Right hindlimb (tissue), 1 donor: Measurements from ENCODE around the gene EXT2.
A peak's percentile ranks its signal among the peaks of the same experiment; 100 is the strongest.

ENCODE experiments used
- DNase-seq: peaks from one replicate; pipeline ENCODE4 v3.0.0-alpha.2; 2018

The EXT2 gene

GRCh38 chr11:44207292-44207691 lies 111.8 kb downstream of the EXT2 start:
- no peak for DNase-seq

- no peak for DNase-seq
Observed at GRCh38 chr11:44208976-44209603, 113.6 kb downstream of the EXT2 start.

GRCh38 chr11:44212128-44212527 lies 116.7 kb downstream of the EXT2 start:
- DNase-seq = no peak

DNA sequence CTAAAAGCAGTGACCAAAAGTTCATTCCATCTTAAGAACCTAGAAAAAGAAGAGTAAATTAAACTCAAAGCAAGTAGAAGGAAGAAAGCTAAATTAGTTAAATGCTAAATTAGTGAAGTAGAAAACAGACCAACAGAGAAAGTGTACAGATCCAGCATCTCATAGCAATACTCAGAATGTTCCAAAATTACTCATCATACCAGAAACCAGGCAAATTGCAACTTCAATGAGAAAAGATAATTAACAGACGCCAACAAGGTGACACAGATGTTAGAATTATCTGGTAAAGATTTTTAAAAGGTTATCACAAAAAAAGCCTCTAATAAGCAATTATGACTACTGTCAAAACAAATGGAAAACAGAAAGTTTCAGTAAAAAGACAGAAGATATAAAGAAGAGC lies 117.7 kb downstream of the EXT2 start:
- DNase-seq = no peak

DNA sequence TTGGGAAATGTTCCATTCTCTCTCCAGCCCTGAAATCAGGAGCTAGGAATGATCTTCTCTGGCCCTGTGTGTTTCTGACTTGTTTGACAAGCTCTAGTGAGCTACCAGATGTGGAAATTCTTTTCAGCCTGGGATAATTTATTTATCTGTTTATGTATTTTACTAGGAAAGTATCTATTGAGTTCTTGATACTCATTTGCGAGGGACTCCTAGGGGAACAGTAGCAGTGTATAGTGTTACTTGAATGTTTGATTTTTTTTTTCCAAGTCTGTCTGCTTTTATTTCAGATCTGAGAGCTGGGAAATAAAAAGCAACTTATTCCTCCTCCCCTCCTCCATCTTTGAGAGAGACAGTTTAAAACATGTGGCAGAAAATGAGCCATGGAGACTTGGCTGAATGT lies 122.0 kb downstream of the EXT2 start:
- DNase-seq = no peak

- no peak for DNase-seq
Observed at GRCh38 chr11:44219830-44220796, 124.6 kb downstream of the EXT2 start.

GRCh38 chr11:44221456-44221855 lies 126.0 kb downstream of the EXT2 start:
- no peak for DNase-seq

DNA sequence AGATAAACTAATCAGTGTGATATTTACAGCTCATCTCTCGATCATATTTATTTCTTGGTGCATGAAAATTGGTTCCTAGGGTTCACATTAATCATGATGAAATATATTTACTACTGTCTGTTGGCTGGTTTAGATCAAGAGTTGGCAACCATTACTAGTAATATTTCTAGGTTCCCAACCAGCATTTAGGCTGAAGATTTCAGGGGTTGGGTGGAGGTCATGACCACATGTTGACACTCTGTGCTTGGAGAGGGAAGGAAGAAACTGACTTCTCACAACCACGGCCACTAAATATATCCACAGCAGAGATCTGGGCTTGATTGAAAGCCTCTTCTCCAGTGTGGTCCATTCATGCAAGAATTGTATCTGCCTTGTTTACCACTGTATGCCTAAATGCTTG lies 126.5 kb downstream of the EXT2 start:
- DNase-seq = no peak

- no peak for DNase-seq
Observed at GRCh38 chr11:44223238-44223637, 127.8 kb downstream of the EXT2 start.

DNA sequence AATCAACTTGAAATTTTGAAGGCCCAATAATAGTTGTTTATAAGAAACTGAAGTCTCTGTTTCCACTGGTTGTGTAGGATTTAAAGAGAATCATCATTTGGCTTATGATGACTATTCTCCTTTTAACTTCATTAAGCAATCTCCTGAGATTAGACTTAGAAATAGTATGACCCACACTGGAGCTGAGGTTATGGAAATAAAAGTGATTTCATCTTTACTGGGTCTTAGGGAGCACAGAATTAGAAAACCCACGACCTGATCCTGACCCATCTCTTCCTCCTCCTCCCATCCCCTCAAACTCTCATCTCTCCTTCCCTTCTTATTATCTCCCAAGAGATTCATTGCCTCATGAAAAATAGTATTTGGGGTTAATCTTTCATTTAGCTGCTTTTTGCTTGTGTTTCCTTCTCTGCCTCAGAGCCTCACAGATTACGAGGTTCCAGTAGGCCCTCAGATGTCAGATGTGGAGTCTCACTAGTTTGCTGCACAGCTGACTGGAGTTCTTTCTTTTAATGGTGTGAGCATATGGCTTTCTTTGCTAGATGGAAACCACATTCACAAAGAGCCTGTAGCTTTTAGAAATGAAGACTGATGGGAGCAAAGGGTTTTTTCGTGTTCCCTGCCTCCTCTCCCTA lies 129.5 kb downstream of the EXT2 start:
- no peak for DNase-seq

- no peak for DNase-seq
Observed at GRCh38 chr11:44226490-44226889, 131.0 kb downstream of the EXT2 start.

DNA sequence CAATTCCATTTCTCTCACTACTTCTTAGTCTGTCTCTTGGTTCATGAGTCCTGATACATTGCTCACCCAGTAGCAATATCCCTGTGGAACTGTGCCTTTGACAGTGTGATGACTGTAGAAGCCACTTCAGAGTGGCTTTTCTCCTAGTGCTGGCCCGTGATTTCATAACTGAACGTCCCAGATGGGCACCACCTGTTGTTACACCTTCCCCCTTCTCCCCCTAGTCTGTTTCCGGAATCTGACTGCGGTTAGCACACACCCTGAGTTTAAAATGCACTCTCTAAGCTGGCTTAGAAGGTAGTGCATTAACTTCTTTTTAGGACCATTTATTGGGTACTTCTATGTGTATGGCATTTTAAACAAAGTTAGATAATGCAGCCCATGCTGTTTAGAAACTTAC lies 131.5 kb downstream of the EXT2 start:
- DNase-seq = no peak

- no peak for DNase-seq
Observed at GRCh38 chr11:44228379-44228778, 132.9 kb downstream of the EXT2 start.

GRCh38 chr11:44229098-44229497 lies 133.6 kb downstream of the EXT2 start:
- DNase-seq = no peak

DNA sequence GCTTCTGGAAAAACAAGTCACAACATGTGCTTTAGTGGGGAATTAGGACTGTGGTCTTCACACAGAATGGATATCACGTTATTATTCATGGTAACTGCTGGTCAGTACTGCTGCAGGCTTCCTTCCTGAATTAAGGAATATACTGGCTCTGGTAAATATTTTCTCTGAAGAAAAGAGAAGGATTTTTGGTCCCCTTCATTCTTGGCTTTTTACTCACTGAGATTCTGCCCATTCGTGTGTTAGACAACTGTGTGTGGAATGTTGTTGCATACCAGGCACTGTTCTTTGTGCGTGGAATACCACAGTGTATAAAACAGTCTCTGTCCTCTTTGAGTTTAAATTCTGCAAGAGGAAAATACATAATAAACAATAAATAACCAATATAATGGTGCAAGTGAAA lies 134.1 kb downstream of the EXT2 start:
- DNase-seq = no peak

DNA sequence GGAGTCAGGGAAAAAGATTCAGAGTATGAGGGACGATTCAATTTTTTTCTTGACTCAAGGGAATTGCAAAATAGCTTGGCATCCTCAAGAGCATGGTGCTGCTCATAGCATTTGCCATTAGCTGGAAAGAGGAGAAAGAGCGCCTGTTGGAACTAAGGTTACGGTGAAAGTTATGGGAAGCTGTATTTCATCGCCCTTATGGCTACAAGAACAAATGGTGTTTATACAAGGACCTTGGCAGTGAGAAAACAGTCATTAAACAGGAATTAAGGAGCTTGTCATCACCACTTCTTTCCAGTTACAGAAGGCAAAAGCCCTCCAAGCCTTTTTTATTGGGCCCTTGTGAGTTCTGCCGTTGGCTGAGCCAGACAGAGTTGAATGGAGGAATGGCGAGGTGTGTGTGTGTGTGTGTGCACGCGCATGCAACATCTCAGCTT lies 140.3 kb downstream of the EXT2 start:
- peak; percentile 64 for DNase-seq

DNA sequence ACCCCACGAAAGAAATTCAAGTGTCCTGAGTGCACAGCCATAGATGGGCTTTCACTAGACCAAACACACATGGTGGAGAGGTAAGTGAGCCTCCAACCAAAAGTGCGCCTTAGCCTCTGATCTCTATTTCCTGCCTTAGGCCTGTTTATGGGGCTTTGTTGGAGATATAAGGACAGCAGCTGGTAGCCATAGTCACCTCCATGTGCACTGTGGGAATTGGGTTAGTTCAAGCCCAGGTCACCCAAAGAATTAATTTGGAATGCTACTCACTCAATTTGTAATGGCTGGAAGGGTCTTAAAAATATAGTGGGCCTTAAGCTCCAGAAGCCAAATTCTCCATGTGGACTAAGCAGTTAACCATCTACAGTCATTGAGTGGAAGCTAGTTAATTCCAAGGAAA lies 140.8 kb downstream of the EXT2 start:
- peak; percentile 40 for DNase-seq

DNA sequence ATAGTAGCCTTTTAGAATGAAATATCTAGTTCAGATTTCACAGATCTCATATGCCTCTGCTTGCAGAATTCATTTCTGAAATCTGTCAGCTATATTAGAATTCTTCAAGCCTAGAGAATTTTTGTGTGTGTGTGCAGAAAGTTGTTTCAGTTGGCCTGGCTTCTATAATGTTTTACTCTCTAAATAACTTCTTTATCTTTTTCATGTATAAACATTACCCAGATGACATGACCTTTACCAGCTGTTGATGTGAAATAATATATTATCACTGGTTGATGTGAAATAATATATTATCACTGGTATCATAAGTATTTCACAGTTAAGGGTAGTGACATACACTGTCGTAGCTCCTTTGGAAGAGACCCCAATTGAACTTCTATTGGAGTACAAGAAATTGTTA lies 141.7 kb downstream of the EXT2 start:
- DNase-seq = no peak

- peak; percentile 72 for DNase-seq
Observed at GRCh38 chr11:44241851-44242250, 146.4 kb downstream of the EXT2 start.

DNA sequence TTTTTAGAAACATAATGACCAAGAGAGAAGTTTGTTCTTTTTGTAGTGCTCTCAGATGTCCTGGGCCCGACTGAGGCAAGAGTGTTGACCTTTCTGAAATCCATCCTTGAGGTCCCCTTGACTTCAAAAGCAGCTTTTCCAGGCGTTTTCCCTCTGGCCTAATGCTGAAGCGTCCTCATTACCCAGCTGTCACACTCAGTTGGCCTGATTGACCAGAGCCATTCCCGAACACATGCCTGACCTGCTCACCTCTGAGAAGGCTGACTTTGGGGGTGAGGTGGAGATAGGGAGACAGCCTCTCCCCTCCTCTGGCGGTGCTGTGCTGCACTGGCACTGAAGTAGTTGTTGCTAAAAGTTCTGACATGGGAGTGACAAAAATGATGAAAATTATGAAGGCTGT lies 147.6 kb downstream of the EXT2 start:
- DNase-seq = no peak

DNA sequence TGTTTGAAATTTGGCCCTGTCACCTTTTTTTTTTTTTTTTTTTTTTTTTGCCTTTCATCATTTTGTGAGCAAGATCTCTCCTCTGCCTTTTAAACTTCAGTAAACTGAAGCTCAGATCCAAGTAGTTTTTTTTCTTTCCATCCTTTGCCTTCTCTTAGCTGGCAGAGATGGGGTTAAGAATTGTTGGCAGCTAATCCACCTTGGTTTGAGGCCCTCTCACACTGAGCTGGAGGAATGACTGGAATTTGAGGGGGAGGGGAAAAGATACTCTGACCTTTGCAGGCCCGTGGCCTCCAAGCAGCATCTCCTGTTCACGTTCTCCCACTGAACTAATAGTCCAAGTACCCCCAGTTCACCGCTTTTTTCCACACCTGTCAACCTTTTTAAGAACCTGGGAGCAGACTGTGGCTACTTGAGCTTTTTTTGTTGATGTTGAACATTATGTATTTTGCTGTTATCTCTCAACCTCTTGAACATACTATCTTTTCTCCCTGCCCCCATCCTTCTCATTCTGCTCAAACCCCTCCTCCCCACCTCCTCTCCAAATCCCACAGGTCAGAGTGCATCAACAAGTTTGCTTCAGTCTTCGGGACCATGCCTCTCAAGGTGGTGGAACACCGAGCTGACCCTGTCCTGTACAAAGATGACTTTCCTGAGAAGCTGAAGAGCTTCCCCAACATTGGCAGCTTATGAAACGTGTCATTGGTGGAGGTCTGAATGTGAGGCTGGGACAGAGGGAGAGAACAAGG lies 148.3 kb downstream of the EXT2 start:
- DNase-seq = no peak

GRCh38 chr11:44244639-44245310 lies 149.3 kb downstream of the EXT2 start:
- no peak for DNase-seq
